Measurements from ENCODE around the gene PRKAR1B.

The PRKAR1B gene

DNA sequence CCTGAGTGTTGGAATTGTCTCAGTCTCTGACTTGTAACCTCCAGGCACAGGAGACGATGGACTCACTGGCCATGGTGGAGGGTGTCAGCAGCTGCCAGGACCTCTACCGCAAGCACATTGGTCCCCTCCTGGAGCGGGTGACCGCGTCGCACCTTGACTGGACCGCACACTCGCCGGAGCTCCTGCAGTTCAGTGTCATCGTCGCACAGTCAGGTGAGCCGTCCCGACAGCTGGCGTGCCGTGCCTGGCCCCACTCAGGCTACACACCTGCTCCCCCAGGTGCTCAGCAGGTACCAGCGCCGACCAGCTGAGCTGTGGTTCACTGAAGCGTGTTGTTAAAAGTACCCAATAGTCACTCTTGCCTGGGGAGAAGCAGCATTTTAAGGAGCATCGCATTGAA lies 36.7 kb upstream of the PRKAR1B start:
- no peaks in the 10 kb centered on the region for H3K4me1 ChIP-seq (ENCODE audit: insufficient read depth, poor library complexity, severe bottlenecking)
- no peak for DNase-seq (ENCODE audit: low spot score)
- H3K27me3 ChIP-seq (ENCODE audit: insufficient read depth, poor library complexity, severe bottlenecking), result no peaks in the 10 kb centered on the region
- no peaks in the 10 kb centered on the region for H3K9me3 ChIP-seq (ENCODE audit: severe bottlenecking)
- TF ChIP-seq, protein P1, sequence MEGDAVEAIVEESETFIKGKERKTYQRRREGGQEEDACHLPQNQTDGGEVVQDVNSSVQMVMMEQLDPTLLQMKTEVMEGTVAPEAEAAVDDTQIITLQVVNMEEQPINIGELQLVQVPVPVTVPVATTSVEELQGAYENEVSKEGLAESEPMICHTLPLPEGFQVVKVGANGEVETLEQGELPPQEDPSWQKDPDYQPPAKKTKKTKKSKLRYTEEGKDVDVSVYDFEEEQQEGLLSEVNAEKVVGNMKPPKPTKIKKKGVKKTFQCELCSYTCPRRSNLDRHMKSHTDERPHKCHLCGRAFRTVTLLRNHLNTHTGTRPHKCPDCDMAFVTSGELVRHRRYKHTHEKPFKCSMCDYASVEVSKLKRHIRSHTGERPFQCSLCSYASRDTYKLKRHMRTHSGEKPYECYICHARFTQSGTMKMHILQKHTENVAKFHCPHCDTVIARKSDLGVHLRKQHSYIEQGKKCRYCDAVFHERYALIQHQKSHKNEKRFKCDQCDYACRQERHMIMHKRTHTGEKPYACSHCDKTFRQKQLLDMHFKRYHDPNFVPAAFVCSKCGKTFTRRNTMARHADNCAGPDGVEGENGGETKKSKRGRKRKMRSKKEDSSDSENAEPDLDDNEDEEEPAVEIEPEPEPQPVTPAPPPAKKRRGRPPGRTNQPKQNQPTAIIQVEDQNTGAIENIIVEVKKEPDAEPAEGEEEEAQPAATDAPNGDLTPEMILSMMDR (IDR thresholded peaks at IDR 0.05; ENCODE audit: poor library complexity, severe bottlenecking), result no peak
- no peak overlapping the region for H3K27ac ChIP-seq (ENCODE audit: poor library complexity, severe bottlenecking)
- no peak for ATAC-seq (ENCODE audit: low read depth)
- no peak overlapping the region for H3K4me3 ChIP-seq (ENCODE audit: severe bottlenecking)
- peaks cover 62% of the 10 kb centered on the region for H3K36me3 ChIP-seq (ENCODE audit: low read depth)

GRCh38 chr7:762885-763284 lies 35.8 kb upstream of the PRKAR1B start:
- no peak for DNase-seq (ENCODE audit: low spot score)
- no peaks in the 10 kb centered on the region for H3K9me3 ChIP-seq (ENCODE audit: severe bottlenecking)
- TF ChIP-seq, protein P1 (IDR thresholded peaks at IDR 0.05; ENCODE audit: poor library complexity, severe bottlenecking), result no peak
- H3K4me3 ChIP-seq (ENCODE audit: severe bottlenecking), result no peak overlapping the region
- no peak overlapping the region for H3K27ac ChIP-seq (ENCODE audit: poor library complexity, severe bottlenecking)
- peaks cover 71% of the 10 kb centered on the region for H3K36me3 ChIP-seq (ENCODE audit: low read depth)
- no peaks in the 10 kb centered on the region for H3K4me1 ChIP-seq (ENCODE audit: insufficient read depth, poor library complexity, severe bottlenecking)
- ATAC-seq (ENCODE audit: low read depth), result no peak
- no peaks in the 10 kb centered on the region for H3K27me3 ChIP-seq (ENCODE audit: insufficient read depth, poor library complexity, severe bottlenecking)

GRCh38 chr7:761631-762030 lies 34.5 kb upstream of the PRKAR1B start:
- ATAC-seq (ENCODE audit: low read depth) (no peak), DNase-seq (ENCODE audit: low spot score) (no peak)
- no peaks in the 10 kb centered on the region for H3K9me3 ChIP-seq (ENCODE audit: severe bottlenecking)
- peaks cover 81% of the 10 kb centered on the region for H3K36me3 ChIP-seq (ENCODE audit: low read depth)
- no peak overlapping the region for H3K27ac ChIP-seq (ENCODE audit: poor library complexity, severe bottlenecking)
- no peaks in the 10 kb centered on the region for H3K27me3 ChIP-seq (ENCODE audit: insufficient read depth, poor library complexity, severe bottlenecking)
- H3K4me3 ChIP-seq (ENCODE audit: severe bottlenecking), result no peak overlapping the region
- TF ChIP-seq, protein P1 (IDR thresholded peaks at IDR 0.05; ENCODE audit: poor library complexity, severe bottlenecking), result no peak
- no peaks in the 10 kb centered on the region for H3K4me1 ChIP-seq (ENCODE audit: insufficient read depth, poor library complexity, severe bottlenecking)

GRCh38 chr7:761101-761500 lies 34.0 kb upstream of the PRKAR1B start:
- Histone ChIP-seq H3K36me3 (ENCODE audit: low read depth) (peaks cover 77% of the 10 kb centered on the region), H3K4me3 (ENCODE audit: severe bottlenecking) (no peak overlapping the region), H3K27me3 (ENCODE audit: insufficient read depth, poor library complexity, severe bottlenecking) (no peaks in the 10 kb centered on the region), H3K27ac (ENCODE audit: poor library complexity, severe bottlenecking) (no peak overlapping the region), H3K9me3 (ENCODE audit: severe bottlenecking) (no peaks in the 10 kb centered on the region), H3K4me1 (ENCODE audit: insufficient read depth, poor library complexity, severe bottlenecking) (no peaks in the 10 kb centered on the region)
- DNase-seq (ENCODE audit: low spot score) (no peak), ATAC-seq (ENCODE audit: low read depth) (no peak)
- TF ChIP-seq, protein P1 (IDR thresholded peaks at IDR 0.05; ENCODE audit: poor library complexity, severe bottlenecking), result no peak

DNA sequence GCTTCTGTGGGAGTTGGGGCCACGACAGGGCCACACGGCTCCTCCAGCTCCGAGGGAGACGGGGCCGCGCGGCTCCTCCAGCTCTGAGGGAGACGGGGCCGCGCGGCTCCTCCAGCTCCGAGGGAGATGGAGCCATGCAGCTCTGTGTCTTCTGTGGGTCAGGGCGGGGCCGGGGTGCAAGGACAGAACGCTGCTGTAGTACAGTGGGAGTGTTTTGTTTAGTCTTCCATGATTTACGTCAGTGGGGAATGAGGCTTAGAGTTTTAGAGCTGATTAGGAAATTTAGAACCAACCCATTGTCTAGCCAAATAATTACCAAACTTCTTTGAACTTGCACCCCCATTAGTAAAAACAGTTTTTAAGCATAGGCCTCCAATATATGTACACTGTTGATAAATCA lies 32.9 kb upstream of the PRKAR1B start:
- no peak overlapping the region for H3K27ac ChIP-seq (ENCODE audit: poor library complexity, severe bottlenecking)
- TF ChIP-seq, protein P1 (IDR thresholded peaks at IDR 0.05; ENCODE audit: poor library complexity, severe bottlenecking), result no peak
- no peak overlapping the region for H3K4me3 ChIP-seq (ENCODE audit: severe bottlenecking)
- H3K4me1 ChIP-seq (ENCODE audit: insufficient read depth, poor library complexity, severe bottlenecking), result no peaks in the 10 kb centered on the region
- DNase-seq (ENCODE audit: low spot score) (no peak), ATAC-seq (ENCODE audit: low read depth) (no peak)
- no peaks in the 10 kb centered on the region for H3K9me3 ChIP-seq (ENCODE audit: severe bottlenecking)
- H3K36me3 ChIP-seq (ENCODE audit: low read depth), result peaks cover 73% of the 10 kb centered on the region
- H3K27me3 ChIP-seq (ENCODE audit: insufficient read depth, poor library complexity, severe bottlenecking), result no peaks in the 10 kb centered on the region

All from RWPE2 (cell line).